Measurements from ENCODE around the gene IKZF1. TPM values are rescaled to one million over a fixed set of nuclear protein-coding genes. Genes with fewer than 3 reads are reported as not detected.

The IKZF1 gene
- total RNA-seq, 1 donor from 2014 or later, result 0.11 TPM

GRCh38 chr7:50362142-50362541 lies 57.6 kb downstream of the IKZF1 start:
- Histone ChIP-seq H3K36me3 (no peaks in the 10 kb centered on the region), H3K27ac (no peak overlapping the region), H3K4me1 (no peaks in the 10 kb centered on the region), H3K4me3 (no peak overlapping the region), H3K9me3 (ENCODE audit: low read depth) (no peaks in the 10 kb centered on the region), H3F3A (ENCODE audit: low read depth) (no peaks in the 10 kb centered on the region), H3K27me3 (no peaks in the 10 kb centered on the region), H3K9ac (no peak overlapping the region), H3K4me2 (no peak overlapping the region), H4K20me1 (ENCODE audit: low read depth) (no peaks in the 10 kb centered on the region), H3K79me2 (ENCODE audit: low read depth) (no peaks in the 10 kb centered on the region), H2AFZ (replicated peaks) (no peak overlapping the region)
- H3K4me1 Mint-ChIP-seq, result peaks cover 12% of the 10 kb centered on the region
- TF ChIP-seq CTCF (IDR thresholded peaks at IDR 0.05) (no peak), EZH2phosphoT487 (IDR thresholded peaks at IDR 0.05) (no peak), EZH2 (IDR thresholded peaks at IDR 0.05) (no peak)
- H3K9me3 Mint-ChIP-seq, result no peaks in the 10 kb centered on the region
- no peak overlapping the region for H3K4me3 Mint-ChIP-seq
- H3K27ac Mint-ChIP-seq, result no peak overlapping the region
- H3K27me3 Mint-ChIP-seq (ENCODE audit: insufficient read depth, low read depth), result no peaks in the 10 kb centered on the region
- DNase-seq (ENCODE audit: low spot score), result no peak
- peaks cover 1% of the 10 kb centered on the region for H3K36me3 Mint-ChIP-seq

- no peaks in the 10 kb centered on the region for H3K27me3 Mint-ChIP-seq (ENCODE audit: insufficient read depth, low read depth)
- Histone ChIP-seq H3K9ac (no peak overlapping the region), H3F3A (ENCODE audit: low read depth) (no peaks in the 10 kb centered on the region), H3K27me3 (no peaks in the 10 kb centered on the region), H3K4me1 (no peaks in the 10 kb centered on the region), H4K20me1 (ENCODE audit: low read depth) (no peaks in the 10 kb centered on the region), H3K79me2 (ENCODE audit: low read depth) (no peaks in the 10 kb centered on the region), H3K9me3 (ENCODE audit: low read depth) (no peaks in the 10 kb centered on the region), H3K36me3 (no peaks in the 10 kb centered on the region), H2AFZ (replicated peaks) (no peak overlapping the region), H3K4me3 (no peak overlapping the region), H3K27ac (no peak overlapping the region), H3K4me2 (no peak overlapping the region)
- DNase-seq (ENCODE audit: low spot score), result no peak
- H3K27ac Mint-ChIP-seq, result no peak overlapping the region
- TF ChIP-seq EZH2phosphoT487 (IDR thresholded peaks at IDR 0.05), result no peak
- TF ChIP-seq CTCF (IDR thresholded peaks at IDR 0.05), result no peak
- TF ChIP-seq EZH2 (IDR thresholded peaks at IDR 0.05), result no peak
- H3K9me3 Mint-ChIP-seq, result no peaks in the 10 kb centered on the region
- H3K4me1 Mint-ChIP-seq, result peaks cover 12% of the 10 kb centered on the region
- H3K36me3 Mint-ChIP-seq, result peaks cover 1% of the 10 kb centered on the region
- H3K4me3 Mint-ChIP-seq, result no peak overlapping the region
These were observed 58.3 kb downstream of the IKZF1 start for GRCh38 chr7:50362712-50363282.

- Histone ChIP-seq H3F3A (ENCODE audit: low read depth) (no peaks in the 10 kb centered on the region), H3K9ac (no peak overlapping the region), H3K27ac (no peak overlapping the region), H3K4me1 (no peaks in the 10 kb centered on the region), H3K4me3 (no peak overlapping the region), H4K20me1 (ENCODE audit: low read depth) (no peaks in the 10 kb centered on the region), H3K9me3 (ENCODE audit: low read depth) (no peaks in the 10 kb centered on the region), H2AFZ (replicated peaks) (no peak overlapping the region), H3K79me2 (ENCODE audit: low read depth) (no peaks in the 10 kb centered on the region), H3K4me2 (no peak overlapping the region), H3K36me3 (no peaks in the 10 kb centered on the region), H3K27me3 (no peaks in the 10 kb centered on the region)
- Mint-ChIP-seq H3K27me3 (ENCODE audit: insufficient read depth, low read depth) (no peaks in the 10 kb centered on the region), H3K9me3 (no peaks in the 10 kb centered on the region), H3K4me3 (no peak overlapping the region), H3K4me1 (peaks cover 12% of the 10 kb centered on the region), H3K36me3 (peaks cover 1% of the 10 kb centered on the region), H3K27ac (no peak overlapping the region)
- no peak for TF ChIP-seq EZH2phosphoT487 (IDR thresholded peaks at IDR 0.05)
- TF ChIP-seq CTCF (IDR thresholded peaks at IDR 0.05), result no peak
- no peak for TF ChIP-seq EZH2 (IDR thresholded peaks at IDR 0.05)
- DNase-seq (ENCODE audit: low spot score), result no peak
These were observed 59.0 kb downstream of the IKZF1 start for GRCh38 chr7:50363327-50364060.

Data from neural progenitor cell (in vitro differentiated cells).